Kidney epithelial cell (primary cell): ENCODE results near the gene CCL11. TPM values are rescaled to one million over a fixed set of nuclear protein-coding genes. Genes with fewer than 3 reads are reported as not detected.

Experiments used
- DNase-seq: peaks from one replicate; pipeline ENCODE4 v3.0.0-alpha.2; 2010; ENCODE audit warnings: low read depth
- H3K27me3 ChIP-seq: 2 replicates; pipeline ENCODE4 v1.6.0; 2011; ENCODE audit warnings: low read length; ENCODE audit not compliant: control insufficient read depth, insufficient read depth
- H3K36me3 ChIP-seq: 2 replicates; pipeline ENCODE4 v1.5.1; 2011; ENCODE audit warnings: low read length; ENCODE audit not compliant: control insufficient read depth, insufficient read depth
- H3K4me3 ChIP-seq: 2 replicates; pipeline ENCODE4 v1.5.1; 2011; ENCODE audit warnings: low read depth, mild to moderate bottlenecking, control low read depth, low read length
- total RNA-seq: library from RNA; depleted of rRNA; stranded (reverse); fragments of >200 nt; gene quantifications from 2 replicates; pipeline ENCODE4 v1.2.3, GENCODE V29; 2015
- TF ChIP-seq, protein P1 (sequence below): IDR thresholded peaks from 2 replicates; pipeline ENCODE4 v1.5.1; 2011; ENCODE audit warnings: mild to moderate bottlenecking, moderate library complexity, low read length, control low read depth, inconsistent platforms; ENCODE audit not compliant: insufficient read depth, poor library complexity, severe bottlenecking

The CCL11 gene
- total RNA-seq, 1 donor from 2014 or later = not detected

DNA sequence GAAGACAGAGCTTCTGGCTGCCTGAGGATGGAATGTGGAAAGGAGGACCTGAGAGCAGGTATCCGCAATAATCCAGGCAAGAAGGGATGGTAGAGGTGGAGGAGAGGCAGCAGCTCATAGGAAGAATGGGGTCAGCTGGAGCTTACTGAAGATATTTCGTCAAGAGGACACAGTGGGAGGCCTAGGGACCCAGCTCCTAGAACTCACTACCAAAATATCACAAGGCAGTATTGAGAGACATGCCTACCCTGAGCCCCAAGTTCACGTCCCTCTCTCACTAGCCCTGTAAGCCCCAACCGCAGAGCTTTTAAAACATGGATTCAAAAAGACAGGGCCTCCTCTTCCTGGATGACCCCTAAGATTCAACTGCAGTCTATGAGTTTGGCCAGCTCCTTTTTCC is 19.5 kb downstream of the CCL11 start:
- DNase-seq = no peak
- H3K36me3 ChIP-seq = no peaks in the 10 kb centered on the region
- H3K4me3 ChIP-seq = no peak overlapping the region
- no peaks in the 10 kb centered on the region for H3K27me3 ChIP-seq
- TF ChIP-seq, protein P1, sequence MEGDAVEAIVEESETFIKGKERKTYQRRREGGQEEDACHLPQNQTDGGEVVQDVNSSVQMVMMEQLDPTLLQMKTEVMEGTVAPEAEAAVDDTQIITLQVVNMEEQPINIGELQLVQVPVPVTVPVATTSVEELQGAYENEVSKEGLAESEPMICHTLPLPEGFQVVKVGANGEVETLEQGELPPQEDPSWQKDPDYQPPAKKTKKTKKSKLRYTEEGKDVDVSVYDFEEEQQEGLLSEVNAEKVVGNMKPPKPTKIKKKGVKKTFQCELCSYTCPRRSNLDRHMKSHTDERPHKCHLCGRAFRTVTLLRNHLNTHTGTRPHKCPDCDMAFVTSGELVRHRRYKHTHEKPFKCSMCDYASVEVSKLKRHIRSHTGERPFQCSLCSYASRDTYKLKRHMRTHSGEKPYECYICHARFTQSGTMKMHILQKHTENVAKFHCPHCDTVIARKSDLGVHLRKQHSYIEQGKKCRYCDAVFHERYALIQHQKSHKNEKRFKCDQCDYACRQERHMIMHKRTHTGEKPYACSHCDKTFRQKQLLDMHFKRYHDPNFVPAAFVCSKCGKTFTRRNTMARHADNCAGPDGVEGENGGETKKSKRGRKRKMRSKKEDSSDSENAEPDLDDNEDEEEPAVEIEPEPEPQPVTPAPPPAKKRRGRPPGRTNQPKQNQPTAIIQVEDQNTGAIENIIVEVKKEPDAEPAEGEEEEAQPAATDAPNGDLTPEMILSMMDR = no peak

DNA sequence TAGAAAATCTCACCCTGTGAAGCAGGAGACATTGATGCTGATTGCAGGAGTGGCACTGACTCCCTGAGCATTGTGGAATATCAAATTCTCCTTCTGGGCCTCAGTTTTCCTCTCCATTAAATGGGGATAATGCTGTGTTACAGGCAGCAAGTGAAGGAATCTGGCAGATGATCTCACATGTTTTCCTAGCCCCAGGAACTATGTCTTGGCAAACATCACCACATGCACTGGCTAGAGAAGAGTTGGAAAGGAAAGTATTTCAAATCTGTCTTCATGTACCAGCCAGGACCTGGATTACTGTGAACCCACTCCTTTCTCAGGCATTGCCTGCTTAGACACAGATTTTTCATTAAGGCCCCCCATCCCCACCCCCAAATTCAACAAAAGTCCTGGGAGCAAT is 20.1 kb downstream of the CCL11 start:
- DNase-seq = no peak
- H3K4me3 ChIP-seq = no peak overlapping the region
- H3K27me3 ChIP-seq = no peaks in the 10 kb centered on the region
- H3K36me3 ChIP-seq = no peaks in the 10 kb centered on the region
- TF ChIP-seq, protein P1 = no peak

DNA sequence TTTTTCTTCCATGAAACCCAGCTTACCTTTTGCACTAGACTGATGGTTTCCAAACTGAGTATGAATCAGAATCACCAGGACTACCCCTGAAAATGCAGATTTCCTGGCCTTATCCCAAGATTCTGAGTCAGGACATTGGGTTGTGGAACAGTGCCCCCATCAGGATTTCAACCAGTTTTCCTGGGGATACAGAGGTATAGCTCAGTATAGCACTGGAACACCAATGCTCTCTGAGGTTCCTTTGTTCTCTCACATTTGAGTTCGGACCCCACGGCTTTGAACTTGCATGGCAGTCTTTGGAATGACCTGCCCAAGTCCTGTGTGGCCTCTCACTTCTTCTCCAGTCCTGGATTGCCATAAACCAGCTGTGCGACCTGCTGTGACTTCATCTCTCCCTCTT is 20.9 kb downstream of the CCL11 start:
- Histone ChIP-seq H3K36me3 (no peaks in the 10 kb centered on the region), H3K4me3 (no peak overlapping the region), H3K27me3 (no peaks in the 10 kb centered on the region)
- TF ChIP-seq, protein P1 = peak; percentile 15
- no peak for DNase-seq

DNA sequence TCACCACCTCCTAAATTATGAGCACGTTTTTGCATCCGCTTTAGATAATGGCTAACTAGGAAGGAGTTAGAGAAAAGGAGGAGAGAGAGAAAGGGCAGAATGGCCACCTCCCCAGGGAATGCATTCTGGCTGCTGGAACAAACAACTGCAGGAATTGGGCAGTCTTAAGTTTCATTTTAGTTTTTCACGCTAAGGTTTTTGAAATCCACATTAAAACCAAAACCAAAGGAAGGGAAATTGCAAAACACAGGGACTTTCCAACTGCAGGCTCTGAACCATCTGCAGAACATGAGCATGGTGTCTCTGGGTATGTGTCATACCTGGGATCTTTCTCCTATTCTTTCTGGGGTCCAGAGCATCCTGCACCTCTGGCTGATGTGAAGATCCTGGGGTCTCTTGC is 21.6 kb downstream of the CCL11 start:
- Histone ChIP-seq H3K4me3 (no peak overlapping the region), H3K36me3 (no peaks in the 10 kb centered on the region), H3K27me3 (no peaks in the 10 kb centered on the region)
- TF ChIP-seq, protein P1 = no peak
- DNase-seq = no peak

DNA sequence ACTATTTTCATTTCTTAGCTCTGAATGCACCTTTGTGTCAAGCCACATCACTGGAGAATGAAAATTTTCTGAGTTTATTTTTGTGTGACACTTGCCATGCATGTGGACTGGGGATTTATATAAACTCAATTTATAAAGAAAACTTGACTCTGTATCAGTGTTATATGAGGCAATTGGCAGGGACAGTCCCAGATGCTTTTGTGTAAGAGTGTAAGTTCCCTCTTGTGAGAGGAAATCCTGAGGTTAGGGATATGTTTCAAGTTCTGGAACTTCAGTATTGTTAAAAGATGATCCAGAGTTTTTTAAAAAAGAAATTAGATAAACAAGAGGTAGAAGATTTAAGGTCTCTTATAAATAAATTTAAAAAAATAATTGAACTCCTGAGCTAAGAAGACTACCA is 22.8 kb downstream of the CCL11 start:
- Histone ChIP-seq H3K4me3 (no peak overlapping the region), H3K36me3 (no peaks in the 10 kb centered on the region), H3K27me3 (no peaks in the 10 kb centered on the region)
- TF ChIP-seq, protein P1 = no peak
- no peak for DNase-seq

DNA sequence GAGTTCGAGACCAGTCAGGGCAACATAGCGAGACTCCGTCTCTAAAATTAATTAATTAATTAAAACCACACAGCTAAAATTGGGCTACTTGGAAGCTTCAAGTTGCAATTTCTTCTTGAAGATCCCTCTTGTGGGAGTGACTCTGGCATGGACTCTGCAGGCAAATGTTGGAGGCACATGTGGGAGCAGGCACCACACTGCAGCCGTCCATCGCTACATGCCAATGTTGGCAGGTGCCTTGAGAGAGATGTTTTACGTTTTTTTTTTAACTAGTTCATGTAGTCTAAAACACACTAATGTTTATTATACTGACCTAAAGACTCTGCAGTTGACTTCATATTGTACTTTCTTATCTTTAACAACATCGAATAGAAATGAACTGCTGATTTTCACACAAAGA is 25.7 kb downstream of the CCL11 start:
- TF ChIP-seq, protein P1 = no peak
- H3K27me3 ChIP-seq = no peaks in the 10 kb centered on the region
- H3K36me3 ChIP-seq = no peaks in the 10 kb centered on the region
- DNase-seq = no peak
- no peak overlapping the region for H3K4me3 ChIP-seq
